HEK293 (cell line): ENCODE measurements around the gene TMEM145.

Experiments used
- CTCF ChIA-PET: fragments of 350-600 bp; formaldehyde crosslinking; extraction: SDS; loops from one replicate; lab custom pipeline; 2021; ENCODE audit warnings: antibody characterized with exemption; lab: Yijun Ruan, JAX
- POLR2A ChIA-PET: fragments of 300-600 bp; formaldehyde crosslinking; extraction: SDS; loops from one replicate; lab custom pipeline; 2020; ENCODE audit warnings: antibody characterized with exemption, inconsistent platforms; lab: Yijun Ruan, JAX
- H3K27ac ChIP-seq: fragments of 200-500 bp; sonication (Bioruptor generic); 2 replicates; pipeline ENCODE4 v1.5.1; 2014; ENCODE audit warnings: low read depth, low read length, control low read depth, inconsistent platforms; ENCODE audit errors: extremely low read depth
- H3K36me3 ChIP-seq, 2 experiments: fragments of 200-500 bp in 1 of 2; sonication (Bioruptor generic) in 1 of 2; 1 replicate in 1 of 2; 2 replicates in 1 of 2; pipeline ENCODE4 v1.5.1; 2014 to 2017; ENCODE audit warnings: inconsistent platforms in 2 of 2, low read length in 2 of 2; ENCODE audit not compliant: control insufficient read depth in 2 of 2, insufficient read depth in 1 of 2
- H3K4me1 ChIP-seq: fragments of 200-500 bp; sonication (Bioruptor generic); 2 replicates; pipeline ENCODE4 v1.5.1; 2014; ENCODE audit warnings: mild to moderate bottlenecking, low read length, inconsistent platforms; ENCODE audit not compliant: control insufficient read depth, insufficient read depth
- H3K4me3 ChIP-seq: 2 replicates; pipeline ENCODE4 v1.5.1; 2011; ENCODE audit warnings: low read depth, mild to moderate bottlenecking, control low read depth, low read length, moderate library complexity
- H3K9me3 ChIP-seq: fragments of 200-500 bp; sonication (Bioruptor generic); 2 replicates; pipeline ENCODE4 v1.5.1; 2014; ENCODE audit warnings: low read depth, low read length, inconsistent platforms; ENCODE audit not compliant: control insufficient read depth, insufficient read depth
- CTCF ChIP-seq: fragments of 450-650 bp; formaldehyde crosslinking; IDR thresholded peaks from 2 replicates; pipeline ENCODE4 v1.5.1; 2016; ENCODE audit warnings: missing biosample characterization, missing genetic modification characterization
- GLIS2 ChIP-seq: fragments of 450-650 bp; formaldehyde crosslinking; IDR thresholded peaks from 2 replicates; pipeline ENCODE4 v1.5.1; 2016; ENCODE audit warnings: missing biosample characterization, missing genetic modification characterization
- HOXD13 ChIP-seq: sonication (generic); formaldehyde crosslinking; IDR thresholded peaks from 2 replicates; pipeline ENCODE4 v1.8.0; 2022; ENCODE audit warnings: missing genetic modification reagents, borderline replicate concordance
- PRDM1 ChIP-seq: fragments of 450-650 bp; formaldehyde crosslinking; IDR thresholded peaks from 2 replicates; pipeline ENCODE4; 2016; ENCODE audit warnings: missing biosample characterization, missing genetic modification characterization
- SCRT2 ChIP-seq: fragments of 450-650 bp; formaldehyde crosslinking; IDR thresholded peaks from 2 replicates; pipeline ENCODE4 v1.5.1; 2016; ENCODE audit warnings: missing biosample characterization, missing genetic modification characterization
- ZBTB21 ChIP-seq: fragments of 450-650 bp; formaldehyde crosslinking; IDR thresholded peaks from 2 replicates; pipeline ENCODE4 v1.5.1; 2017; ENCODE audit warnings: missing biosample characterization, missing genetic modification characterization
- ZBTB8A ChIP-seq: fragments of 450-650 bp; formaldehyde crosslinking; IDR thresholded peaks from 2 replicates; pipeline ENCODE4 v1.5.1; 2016; ENCODE audit warnings: missing biosample characterization, missing genetic modification characterization
- ZFHX2 ChIP-seq: fragments of 450-650 bp; formaldehyde crosslinking; conservative IDR thresholded peaks from 2 replicates; pipeline ENCODE4 v1.5.1; 2016; ENCODE audit warnings: missing biosample characterization, missing genetic modification characterization
- ZIC2 ChIP-seq: fragments of 450-650 bp; formaldehyde crosslinking; IDR thresholded peaks from 2 replicates; pipeline ENCODE4 v1.5.1; 2016; ENCODE audit warnings: missing biosample characterization, missing genetic modification characterization
- ZNF121 ChIP-seq: fragments of 450-650 bp; formaldehyde crosslinking; IDR thresholded peaks from 2 replicates; pipeline ENCODE4 v1.5.1; 2016; ENCODE audit warnings: missing biosample characterization, missing genetic modification characterization
- ZNF148 ChIP-seq: fragments of 450-650 bp; formaldehyde crosslinking; IDR thresholded peaks from 2 replicates; pipeline ENCODE4 v1.5.0; 2017; ENCODE audit warnings: missing biosample characterization, missing genetic modification characterization, borderline replicate concordance
- ZNF175 ChIP-seq: fragments of 450-650 bp; formaldehyde crosslinking; IDR thresholded peaks from 2 replicates; pipeline ENCODE4 v1.5.1; 2016; ENCODE audit warnings: missing biosample characterization, missing genetic modification characterization
- ZNF398 ChIP-seq: fragments of 450-650 bp; formaldehyde crosslinking; IDR thresholded peaks from 2 replicates; pipeline ENCODE4 v1.5.1; 2017; ENCODE audit warnings: missing biosample characterization, missing genetic modification characterization
- ZNF626 ChIP-seq: fragments of 450-650 bp; sonication (Bioruptor Pico); formaldehyde crosslinking; IDR thresholded peaks from 2 replicates; pipeline ENCODE4 v1.5.1; 2018; ENCODE audit warnings: missing biosample characterization, missing genetic modification characterization, inconsistent platforms
- ZNF654 ChIP-seq: fragments of 450-650 bp; formaldehyde crosslinking; IDR thresholded peaks from 2 replicates; pipeline ENCODE4 v1.5.1; 2016; ENCODE audit warnings: low read depth, missing biosample characterization, missing genetic modification characterization
- TF ChIP-seq, protein P1 (sequence below): fragments of 450-650 bp; formaldehyde crosslinking; IDR thresholded peaks from 2 replicates; pipeline ENCODE4 v1.5.1; 2016; ENCODE audit warnings: missing biosample characterization, missing genetic modification characterization

TMEM145 gene

DNA sequence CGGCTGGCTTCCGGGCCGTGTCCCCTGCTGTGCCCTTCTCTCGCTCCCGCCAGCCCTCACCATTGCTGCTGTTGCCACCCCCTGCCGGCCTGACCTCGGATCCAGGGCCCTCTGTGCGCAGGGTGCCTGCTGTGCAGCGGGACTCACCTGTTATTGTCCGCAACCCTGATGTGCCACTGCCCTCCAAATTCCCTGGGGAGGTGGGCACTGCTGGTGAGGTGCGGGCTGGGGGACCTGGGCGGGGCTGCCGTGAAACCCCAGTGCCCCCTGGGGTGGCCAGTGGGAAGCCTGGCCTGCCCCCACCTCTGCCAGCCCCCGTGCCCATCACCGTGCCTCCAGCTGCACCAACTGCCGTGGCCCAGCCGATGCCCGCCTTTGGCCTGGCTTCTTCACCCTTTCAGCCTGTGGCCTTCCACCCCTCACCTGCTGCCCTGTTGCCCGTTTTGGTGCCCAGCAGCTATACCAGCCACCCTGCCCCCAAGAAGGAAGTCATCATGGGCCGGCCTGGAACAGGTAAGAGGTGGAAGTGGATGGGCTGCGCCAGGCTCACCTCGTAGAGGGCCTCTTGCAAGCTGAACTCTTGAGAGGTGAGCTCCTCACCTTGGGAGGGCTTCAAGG, 38.9 kb upstream of the TMEM145 start:
- peaks cover 5 to 48% of the 10 kb centered on the region in 2 experiments for H3K36me3 ChIP-seq
- H3K4me3 ChIP-seq = no peak overlapping the region
- peaks cover 22% of the 10 kb centered on the region for H3K4me1 ChIP-seq
- peak overlapping the region; percentile 39; the same call in 1 of the 2 replicates for H3K27ac ChIP-seq
- no peaks in the 10 kb centered on the region for H3K9me3 ChIP-seq
- ChIA-PET CTCF (interaction anchor here (1.1 to 2.0 kb wide), 2 partner anchors 29 to 30 kb away, joined by 8 to 9 read pairs; no protein-coding TSS in a partner anchor), POLR2A (interaction anchor here (12.3 kb wide), 1 partner anchor 27 kb away, joined by 242 read pairs; the partner anchor contains the start of gene GSK3A)
- no peak for TF ChIP-seq PRDM1 (tag by site-specific recombination)
- no peak for TF ChIP-seq ZNF175 (tag by site-specific recombination)
- peak; percentile 27; the same call in 1 of the 2 replicates for TF ChIP-seq ZBTB8A (tag by site-specific recombination)
- TF ChIP-seq, protein P1, sequence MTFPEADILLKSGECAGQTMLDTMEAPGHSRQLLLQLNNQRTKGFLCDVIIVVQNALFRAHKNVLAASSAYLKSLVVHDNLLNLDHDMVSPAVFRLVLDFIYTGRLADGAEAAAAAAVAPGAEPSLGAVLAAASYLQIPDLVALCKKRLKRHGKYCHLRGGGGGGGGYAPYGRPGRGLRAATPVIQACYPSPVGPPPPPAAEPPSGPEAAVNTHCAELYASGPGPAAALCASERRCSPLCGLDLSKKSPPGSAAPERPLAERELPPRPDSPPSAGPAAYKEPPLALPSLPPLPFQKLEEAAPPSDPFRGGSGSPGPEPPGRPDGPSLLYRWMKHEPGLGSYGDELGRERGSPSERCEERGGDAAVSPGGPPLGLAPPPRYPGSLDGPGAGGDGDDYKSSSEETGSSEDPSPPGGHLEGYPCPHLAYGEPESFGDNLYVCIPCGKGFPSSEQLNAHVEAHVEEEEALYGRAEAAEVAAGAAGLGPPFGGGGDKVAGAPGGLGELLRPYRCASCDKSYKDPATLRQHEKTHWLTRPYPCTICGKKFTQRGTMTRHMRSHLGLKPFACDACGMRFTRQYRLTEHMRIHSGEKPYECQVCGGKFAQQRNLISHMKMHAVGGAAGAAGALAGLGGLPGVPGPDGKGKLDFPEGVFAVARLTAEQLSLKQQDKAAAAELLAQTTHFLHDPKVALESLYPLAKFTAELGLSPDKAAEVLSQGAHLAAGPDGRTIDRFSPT (tag by site-specific recombination) = peak; percentile 79
- peak; percentile 28; the same call in 1 of the 2 replicates for TF ChIP-seq ZIC2 (tag by site-specific recombination)
- peak; percentile 19; the same call in 1 of the 2 replicates for TF ChIP-seq GLIS2

DNA sequence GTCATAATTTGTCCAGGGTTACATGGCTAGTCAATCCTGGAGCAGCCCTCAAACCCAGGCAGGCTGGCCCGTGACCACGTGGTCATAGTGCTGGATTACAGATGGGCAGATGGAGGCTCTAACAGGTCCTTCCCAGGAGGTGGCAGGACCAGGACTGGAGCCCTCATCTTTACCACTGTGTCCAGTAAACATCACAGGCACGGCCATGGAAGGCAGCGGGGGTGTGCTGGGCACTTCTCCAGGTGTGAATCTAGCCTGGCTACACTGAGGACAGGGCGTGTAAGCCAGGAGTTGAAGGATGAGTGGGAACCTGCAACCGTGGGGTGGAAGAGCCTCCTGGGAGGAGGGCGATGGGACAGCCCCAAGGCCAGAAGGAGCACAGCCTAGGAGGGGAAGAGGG, 38.0 kb upstream of the TMEM145 start:
- CTCF ChIA-PET = interaction anchor here (0.7 to 1.1 kb wide), 3 partner anchors 31 to 1412 kb away, joined by 3 to 8 read pairs (median 3); no protein-coding TSS in a partner anchor
- H3K4me3 ChIP-seq = no peak overlapping the region
- POLR2A ChIA-PET = interaction anchor here (12.3 kb wide), 1 partner anchor 28 kb away, joined by 242 read pairs; the partner anchor contains the start of gene GSK3A
- peaks cover 21% of the 10 kb centered on the region for H3K4me1 ChIP-seq
- no peaks in the 10 kb centered on the region for H3K9me3 ChIP-seq
- no peak for TF ChIP-seq ZNF398 (tag by site-specific recombination)
- TF ChIP-seq HOXD13 (CRISPR knock-in tag) = no peak
- TF ChIP-seq SCRT2 = peak; percentile 56
- TF ChIP-seq ZFHX2 (tag by site-specific recombination) = peak; percentile 18; the same call in 1 of the 2 replicates
- TF ChIP-seq GLIS2 = 0 out of 2 replicates have a peak, but pooled peaks have one; percentile 41
- no peak overlapping the region for H3K27ac ChIP-seq
- peaks cover 5 to 48% of the 10 kb centered on the region in 2 experiments for H3K36me3 ChIP-seq

DNA sequence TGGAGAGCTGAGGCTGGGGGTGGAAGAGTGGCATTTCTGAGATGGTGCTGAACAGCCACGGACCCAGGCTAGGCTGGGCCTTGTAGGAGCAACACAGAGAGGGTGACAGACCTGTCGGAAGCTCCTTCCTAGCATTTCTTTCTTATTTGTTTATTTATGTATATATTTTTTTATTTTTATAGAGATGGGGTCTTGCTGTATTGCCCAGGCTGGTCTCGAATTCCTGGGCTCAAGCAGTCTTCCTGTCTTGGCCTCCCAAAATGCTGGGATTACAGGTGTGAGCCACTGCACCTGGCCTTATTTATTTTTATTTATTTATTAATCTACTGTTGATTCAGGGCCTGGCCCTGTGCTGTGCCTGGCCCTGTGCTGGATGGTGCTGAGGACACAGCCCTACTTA, 37.6 kb upstream of the TMEM145 start:
- Histone ChIP-seq H3K36me3 (peaks cover 5 to 48% of the 10 kb centered on the region in 2 experiments), H3K4me1 (peaks cover 17% of the 10 kb centered on the region), H3K9me3 (no peaks in the 10 kb centered on the region), H3K4me3 (no peak overlapping the region), H3K27ac (peak overlapping the region; percentile 44; the same call in 1 of the 2 replicates)
- CTCF ChIA-PET = interaction anchor here (0.6 to 1.1 kb wide), 3 partner anchors 31 to 332 kb away, joined by 3 to 8 read pairs (median 5); no protein-coding TSS in a partner anchor
- no peak for TF ChIP-seq ZIC2 (tag by site-specific recombination)
- no peak for TF ChIP-seq ZNF654 (tag by site-specific recombination)
- no peak for TF ChIP-seq ZNF148
- 0 out of 2 replicates have a peak, but pooled peaks have one; percentile 1 for TF ChIP-seq ZFHX2 (tag by site-specific recombination)
- no peak for TF ChIP-seq CTCF (tag by site-specific recombination)
- no peak for TF ChIP-seq ZNF626 (tag by site-specific recombination)
- TF ChIP-seq ZBTB21 (tag by site-specific recombination) = no peak
- TF ChIP-seq ZNF121 = peak; percentile 97
- POLR2A ChIA-PET = interaction anchor here (12.3 kb wide), 1 partner anchor 28 kb away, joined by 242 read pairs; the partner anchor contains the start of gene GSK3A
